ENCODE data around the gene CALHM1. TPM values are rescaled to one million over a fixed set of nuclear protein-coding genes. Genes with fewer than 3 reads are reported as not detected.

CALHM1 gene
- total RNA-seq, 2 experiments from 2014 or later, result 0.47 to 1.1 TPM

DNA sequence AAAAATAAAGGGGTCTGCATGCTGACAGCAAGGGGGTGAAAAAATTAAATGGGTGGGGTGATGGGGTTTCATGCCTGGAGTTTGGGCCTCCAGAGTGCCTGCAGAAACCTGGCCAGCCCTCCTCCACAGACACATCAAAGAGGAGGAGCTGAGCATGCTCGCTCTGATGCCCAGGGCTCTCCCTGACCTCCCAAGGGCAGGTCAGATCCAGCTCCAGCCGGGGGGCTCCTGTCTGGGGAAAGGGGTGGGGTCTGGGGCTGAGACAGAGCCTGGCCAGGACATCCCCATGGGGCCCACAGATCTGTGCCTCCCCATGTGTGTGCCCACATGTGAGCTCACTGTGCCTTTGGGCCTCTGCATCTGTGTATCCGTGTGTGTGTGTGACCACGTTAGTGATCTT, 915 bp upstream of the CALHM1 start:
- Mint-ChIP-seq H3K27me3 (no peaks in the 10 kb centered on the region), H3K4me3 (peak overlapping the region; percentile 55), H3K4me1 (peaks cover 31% of the 10 kb centered on the region), H3K36me3 (no peaks in the 10 kb centered on the region), H3K27ac (peak overlapping the region; percentile 85), H3K9me3 (ENCODE audit: low read depth) (no peaks in the 10 kb centered on the region)
- ATAC-seq (peak; percentile 29), DNase-seq (no peak)
- CTCF ChIA-PET, result interaction anchor here (0.8 to 2.0 kb wide), 6 partner anchors 7 to 133 kb away, joined by 3 to 9 read pairs (median 6); partner anchors contain the start of gene CALHM2

DNA sequence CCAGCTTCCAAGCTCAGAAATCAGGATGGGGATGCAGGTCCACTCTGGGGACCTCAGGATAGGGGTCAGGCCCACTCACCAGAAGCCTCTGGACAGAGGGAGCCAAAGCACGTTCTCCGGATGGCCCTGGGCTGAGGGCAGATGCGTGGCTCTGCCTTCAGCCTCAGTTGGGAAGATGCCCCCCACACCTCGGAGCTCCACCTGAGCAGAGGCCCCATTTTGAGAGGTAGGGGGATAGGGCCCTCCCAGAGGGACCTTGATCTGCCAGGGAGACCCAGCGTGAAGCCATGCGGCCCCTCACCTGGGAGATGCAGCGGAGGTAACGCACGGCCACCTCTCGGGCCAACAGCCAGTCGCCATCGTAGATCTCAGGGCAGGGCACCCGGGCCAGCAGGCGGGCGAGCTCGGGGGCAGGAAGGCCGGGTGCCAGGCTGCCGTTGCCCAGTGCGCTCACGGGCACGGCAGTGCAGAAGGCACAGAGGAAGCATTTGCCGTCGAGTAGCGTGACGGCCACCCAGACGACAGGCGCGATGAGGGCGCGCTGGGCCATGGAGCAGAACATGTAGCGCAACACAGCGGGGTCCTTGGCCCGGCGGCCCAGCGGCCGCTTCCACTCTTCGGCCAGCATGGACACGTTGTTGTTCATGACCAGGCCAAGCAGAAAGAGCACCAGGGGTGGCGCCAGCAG, 660 bp downstream of the CALHM1 start:
- Mint-ChIP-seq H3K27me3 (no peaks in the 10 kb centered on the region), H3K27ac (peak overlapping the region; percentile 24), H3K9me3 (ENCODE audit: low read depth) (no peaks in the 10 kb centered on the region), H3K36me3 (no peaks in the 10 kb centered on the region), H3K4me3 (no peak overlapping the region), H3K4me1 (peaks cover 36% of the 10 kb centered on the region)
- ATAC-seq, result no peak
- CTCF ChIA-PET, result interaction anchor here (0.8 to 2.0 kb wide), 3 partner anchors 18 to 135 kb away, joined by 3 to 9 read pairs (median 8); no protein-coding TSS in a partner anchor
- no peak for DNase-seq

DNA sequence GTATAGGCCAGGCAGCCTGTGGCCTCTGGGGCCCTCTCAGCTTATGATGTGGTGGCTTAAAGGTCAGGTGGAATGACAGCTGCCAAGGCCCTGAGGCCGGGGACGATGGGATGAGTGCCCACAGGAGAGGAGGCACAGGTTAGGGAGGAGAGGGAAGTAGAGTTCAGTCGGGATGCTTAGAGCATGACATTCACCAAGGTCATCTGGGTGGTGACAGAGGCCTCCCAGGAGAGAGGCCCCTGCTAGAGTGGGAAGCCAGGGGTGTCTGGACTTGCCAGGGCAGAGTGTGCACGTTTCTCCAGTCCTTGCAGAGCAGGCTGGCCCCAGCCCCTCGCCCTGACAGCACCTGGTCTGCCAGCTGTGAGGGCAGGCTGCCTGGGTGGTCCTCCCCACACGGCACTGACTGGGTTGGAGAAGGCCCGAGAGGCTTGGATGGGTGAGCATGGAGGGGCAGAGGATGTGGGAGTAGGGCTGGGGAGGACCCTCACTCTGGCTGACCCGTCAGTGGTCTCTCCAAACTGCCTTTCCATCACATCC, 1.5 kb downstream of the CALHM1 start:
- DNase-seq (no peak), ATAC-seq (no peak)
- peaks cover 43% of the 10 kb centered on the region for H3K4me1 Mint-ChIP-seq
- no peak overlapping the region for H3K4me3 Mint-ChIP-seq
- H3K27me3 Mint-ChIP-seq, result no peaks in the 10 kb centered on the region
- H3K36me3 Mint-ChIP-seq, result no peaks in the 10 kb centered on the region
- H3K9me3 Mint-ChIP-seq (ENCODE audit: low read depth), result no peaks in the 10 kb centered on the region
- H3K27ac Mint-ChIP-seq, result peak overlapping the region; percentile 45
- CTCF ChIA-PET, result interaction anchor here (0.8 to 6.5 kb wide), 3 partner anchors 13 to 136 kb away, joined by 3 to 40 read pairs (median 9); no protein-coding TSS in a partner anchor

DNA sequence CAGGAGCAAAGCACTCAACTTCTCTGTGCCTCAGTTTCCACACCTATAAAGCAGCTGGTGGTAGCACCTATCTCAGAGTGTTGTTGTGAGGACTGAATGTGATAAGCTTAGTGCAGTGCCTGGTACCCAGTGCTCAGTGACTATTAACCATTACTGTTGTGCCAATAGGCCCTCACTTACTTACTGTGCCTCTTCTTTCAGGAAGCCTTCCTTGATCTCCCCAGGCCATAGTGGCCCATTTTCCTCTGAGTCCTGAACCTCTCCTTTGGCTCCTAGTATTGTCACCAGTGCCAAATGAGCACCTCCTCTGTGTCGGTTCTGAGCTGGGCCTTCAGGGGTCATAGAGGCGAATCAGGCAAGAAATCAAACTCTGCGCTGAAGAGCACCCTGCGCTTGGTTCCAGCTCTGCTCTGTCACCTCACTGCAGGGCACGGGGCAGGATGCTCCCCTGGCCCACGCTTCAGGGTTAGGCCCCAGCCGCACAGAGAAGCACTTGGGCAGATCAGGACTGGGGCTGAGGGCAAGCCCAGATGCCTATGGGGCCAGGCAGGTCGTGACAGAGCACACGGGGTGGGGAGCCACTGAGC, 2.5 kb downstream of the CALHM1 start:
- H3K4me1 Mint-ChIP-seq, result peaks cover 44% of the 10 kb centered on the region
- no peaks in the 10 kb centered on the region for H3K9me3 Mint-ChIP-seq (ENCODE audit: low read depth)
- no peak overlapping the region for H3K27ac Mint-ChIP-seq
- no peak overlapping the region for H3K4me3 Mint-ChIP-seq
- no peaks in the 10 kb centered on the region for H3K27me3 Mint-ChIP-seq
- no peak for ATAC-seq
- no peak for DNase-seq
- CTCF ChIA-PET, result interaction anchor here (2.0 to 6.5 kb wide), 3 partner anchors 10 to 29 kb away, joined by 8 to 40 read pairs (median 9); no protein-coding TSS in a partner anchor
- H3K36me3 Mint-ChIP-seq, result peaks cover 3% of the 10 kb centered on the region

DNA sequence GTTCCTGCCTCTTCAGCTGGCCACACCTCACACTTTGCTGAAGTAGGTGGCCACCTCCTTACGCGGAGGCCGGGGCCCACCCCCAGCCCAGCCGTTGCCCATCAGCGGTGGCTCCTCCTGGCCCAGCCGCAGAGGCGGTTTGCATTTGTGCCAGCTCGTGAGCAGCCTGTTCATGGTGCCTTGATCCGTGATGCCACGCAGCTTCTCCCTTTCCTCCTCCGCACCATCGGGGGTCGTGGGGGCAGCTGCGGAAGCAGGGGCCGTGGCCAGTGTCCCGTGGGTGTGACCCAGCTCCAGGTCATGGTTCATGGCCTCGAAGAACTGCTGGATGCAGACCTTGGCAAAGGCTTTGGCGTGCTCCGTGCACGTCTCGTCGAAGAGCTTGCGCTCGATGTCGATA, 3.5 kb downstream of the CALHM1 start:
- no peak for ATAC-seq
- Mint-ChIP-seq H3K4me3 (no peak overlapping the region), H3K27ac (no peak overlapping the region), H3K27me3 (no peaks in the 10 kb centered on the region), H3K4me1 (peaks cover 53% of the 10 kb centered on the region), H3K36me3 (peaks cover 13% of the 10 kb centered on the region), H3K9me3 (ENCODE audit: low read depth) (no peaks in the 10 kb centered on the region)
- CTCF ChIA-PET, result interaction anchor here (1.8 to 6.5 kb wide), 3 partner anchors 9 to 15 kb away, joined by 5 to 40 read pairs (median 8); no protein-coding TSS in a partner anchor
- no peak for DNase-seq

DNA sequence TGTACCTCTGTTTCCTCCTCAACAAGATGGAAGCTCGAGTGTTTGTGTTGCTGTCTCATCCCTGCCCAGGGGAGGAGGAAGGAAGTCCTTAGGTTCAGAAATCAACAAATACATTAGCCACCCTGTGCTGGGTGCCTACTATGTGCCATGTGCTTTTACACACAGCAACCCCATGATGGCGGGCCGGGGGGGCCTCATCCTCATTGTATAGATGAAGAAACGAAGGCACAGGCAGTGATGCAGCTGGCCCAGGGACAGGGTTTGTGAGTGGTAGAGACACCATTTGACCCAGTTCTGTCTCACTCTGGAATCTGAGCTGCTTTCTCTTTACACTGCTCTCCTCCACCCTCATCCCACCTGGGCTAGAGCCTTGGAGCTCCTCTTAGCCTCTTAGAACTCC, 4.7 kb downstream of the CALHM1 start:
- Mint-ChIP-seq H3K27ac (no peak overlapping the region), H3K27me3 (no peaks in the 10 kb centered on the region), H3K9me3 (ENCODE audit: low read depth) (no peaks in the 10 kb centered on the region), H3K4me1 (peaks cover 53% of the 10 kb centered on the region), H3K4me3 (no peak overlapping the region), H3K36me3 (peaks cover 25% of the 10 kb centered on the region)
- DNase-seq (no peak), ATAC-seq (no peak)
- CTCF ChIA-PET, result interaction anchor here (1.8 to 6.5 kb wide), 6 partner anchors 8 to 31 kb away, joined by 5 to 54 read pairs (median 32); no protein-coding TSS in a partner anchor

DNA sequence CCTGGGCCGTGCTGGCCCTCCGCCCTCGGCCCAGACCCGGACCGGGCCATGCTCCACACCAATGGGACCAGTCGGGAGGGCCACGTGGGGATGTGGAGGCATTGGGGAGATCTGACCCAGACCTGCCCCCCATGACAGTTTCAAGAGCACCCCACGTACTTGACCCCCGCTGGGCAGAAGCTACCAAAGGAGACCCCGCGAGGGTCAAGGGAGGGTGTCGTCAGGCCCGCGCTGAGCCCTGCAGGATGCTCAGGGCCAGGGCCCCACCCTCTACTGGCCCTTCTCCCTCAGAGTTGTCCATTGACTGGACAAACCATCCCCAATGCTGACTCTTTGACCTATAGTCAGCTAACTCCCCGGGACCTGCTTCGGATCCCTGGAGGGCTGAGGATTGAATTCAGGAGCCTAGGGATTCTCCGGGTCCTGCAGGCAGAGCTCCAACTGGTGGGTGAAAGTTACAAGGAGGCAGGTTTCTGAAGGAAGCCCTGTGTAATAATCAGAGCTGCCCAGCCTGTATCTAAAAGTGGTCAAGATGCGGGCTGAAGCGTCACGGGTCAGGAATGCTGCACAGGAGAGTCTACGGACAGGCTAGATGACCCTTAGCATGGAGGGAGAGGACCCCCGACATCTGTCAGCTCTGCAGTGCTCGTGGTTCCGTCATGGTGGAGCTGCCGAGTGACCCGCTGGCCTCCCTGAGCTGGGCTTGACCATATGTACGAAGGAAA, 6.0 kb downstream of the CALHM1 start:
- no peaks in the 10 kb centered on the region for H3K27me3 Mint-ChIP-seq
- CTCF ChIA-PET, result interaction anchor here (0.6 to 6.5 kb wide), 10 partner anchors 7 to 41 kb away, joined by 3 to 54 read pairs (median 14); partner anchors contain the start of gene NEURL1
- H3K4me3 Mint-ChIP-seq, result peak overlapping the region; percentile 82
- ATAC-seq, result no peak
- H3K4me1 Mint-ChIP-seq, result peaks cover 54% of the 10 kb centered on the region
- no peak for DNase-seq
- H3K9me3 Mint-ChIP-seq (ENCODE audit: low read depth), result no peaks in the 10 kb centered on the region
- H3K27ac Mint-ChIP-seq, result peak overlapping the region; percentile 89
- peaks cover 33% of the 10 kb centered on the region for H3K36me3 Mint-ChIP-seq

DNA sequence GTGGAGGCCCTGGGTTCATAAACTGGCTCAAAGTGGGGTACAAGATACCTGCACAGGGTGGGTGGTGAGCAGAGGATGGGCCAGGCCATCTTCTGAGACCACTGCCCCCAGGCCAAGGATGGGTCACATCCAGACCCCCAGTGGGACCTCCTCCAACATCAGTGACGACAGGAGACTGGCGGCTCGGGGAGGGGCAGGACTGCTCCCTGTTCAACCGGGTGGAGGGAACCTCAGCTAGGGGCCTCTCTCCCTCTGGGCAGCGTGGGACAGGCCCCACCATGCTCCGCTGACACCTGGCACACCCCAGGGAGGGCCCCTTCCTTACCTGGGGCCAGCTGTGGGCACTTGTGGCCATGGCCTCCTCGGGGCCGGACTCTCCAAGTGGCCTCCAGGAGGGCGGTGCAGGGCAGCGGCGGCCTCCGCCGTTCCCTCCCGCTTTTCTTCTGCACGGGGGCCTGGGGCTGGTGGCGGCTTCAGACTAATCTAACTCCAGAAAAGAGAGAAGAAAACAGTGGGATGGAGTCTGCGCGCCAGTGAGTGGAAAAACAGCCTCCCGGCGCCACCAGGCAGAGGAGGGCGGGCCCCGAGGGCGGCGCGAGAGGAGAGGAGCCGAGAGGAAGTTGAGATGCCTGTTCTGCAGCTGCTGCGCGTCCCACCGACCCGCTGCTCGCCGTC, 6.7 kb downstream of the CALHM1 start, which contains the start of gene CALHM2:
TSS of gene CALHM2 (minus strand) at position 540 of the 675 bp plus-strand sequence. CDS start 2,429 bp downstream, outside the sequence.
- Mint-ChIP-seq H3K9me3 (ENCODE audit: low read depth) (no peaks in the 10 kb centered on the region), H3K4me1 (peaks cover 56% of the 10 kb centered on the region), H3K27me3 (no peaks in the 10 kb centered on the region), H3K36me3 (peaks cover 38% of the 10 kb centered on the region), H3K4me3 (peak within 1 kb of the TSS; percentile 82), H3K27ac (peak within 1 kb of the TSS; percentile 89)
- peak; percentile 83 for ATAC-seq
- CTCF ChIA-PET, result interaction anchor here (0.6 to 6.5 kb wide), 11 partner anchors 8 to 42 kb away, joined by 3 to 54 read pairs (median 6); partner anchors contain the start of genes CALHM3 and NEURL1
- DNase-seq, result peak; percentile 74

DNA sequence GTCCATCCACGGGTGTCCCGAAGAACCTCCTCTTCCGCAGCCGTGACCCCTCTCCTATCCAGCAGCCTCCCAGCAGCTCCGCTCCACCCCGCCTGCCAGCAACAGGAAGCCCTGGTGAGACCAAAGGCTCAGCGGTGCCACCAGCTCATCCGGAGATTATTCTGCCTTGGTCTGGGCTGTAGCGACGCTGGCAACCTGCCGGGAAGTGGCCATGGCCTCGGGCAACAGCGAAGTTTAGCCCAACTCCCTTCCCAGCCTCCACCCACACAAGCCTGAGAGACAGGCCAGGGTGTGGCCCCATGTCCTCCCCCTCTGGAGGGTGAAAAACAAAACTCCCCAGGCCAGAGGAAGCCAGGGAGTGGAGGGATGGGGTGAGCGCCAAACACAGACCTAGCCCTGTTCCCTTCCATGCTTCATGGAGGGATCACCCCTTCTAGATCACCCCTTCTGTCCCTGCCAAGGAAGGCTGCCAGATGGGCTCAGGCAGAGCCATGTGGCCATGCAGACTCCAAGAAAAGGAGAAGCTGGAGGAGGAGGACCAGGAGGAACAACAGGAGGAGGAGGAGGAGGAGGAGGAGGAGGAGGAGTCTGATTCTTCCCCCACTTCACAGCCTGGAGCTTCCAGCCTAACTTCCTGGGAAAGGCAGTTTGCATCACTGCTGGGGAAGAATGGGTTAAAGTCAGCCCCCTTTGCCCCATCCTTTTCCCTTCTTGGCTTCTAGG, 7.4 kb downstream of the CALHM1 start:
- DNase-seq (peak; percentile 75), ATAC-seq (peak; percentile 71)
- H3K9me3 Mint-ChIP-seq (ENCODE audit: low read depth), result no peaks in the 10 kb centered on the region
- no peaks in the 10 kb centered on the region for H3K27me3 Mint-ChIP-seq
- CTCF ChIA-PET, result interaction anchor here (0.7 to 6.5 kb wide), 12 partner anchors 9 to 42 kb away, joined by 3 to 54 read pairs (median 4); partner anchors contain the start of genes CALHM3 and NEURL1
- H3K4me3 Mint-ChIP-seq, result peak overlapping the region; percentile 82
- peak overlapping the region; percentile 89 for H3K27ac Mint-ChIP-seq
- H3K36me3 Mint-ChIP-seq, result peaks cover 42% of the 10 kb centered on the region
- H3K4me1 Mint-ChIP-seq, result peaks cover 57% of the 10 kb centered on the region

DNA sequence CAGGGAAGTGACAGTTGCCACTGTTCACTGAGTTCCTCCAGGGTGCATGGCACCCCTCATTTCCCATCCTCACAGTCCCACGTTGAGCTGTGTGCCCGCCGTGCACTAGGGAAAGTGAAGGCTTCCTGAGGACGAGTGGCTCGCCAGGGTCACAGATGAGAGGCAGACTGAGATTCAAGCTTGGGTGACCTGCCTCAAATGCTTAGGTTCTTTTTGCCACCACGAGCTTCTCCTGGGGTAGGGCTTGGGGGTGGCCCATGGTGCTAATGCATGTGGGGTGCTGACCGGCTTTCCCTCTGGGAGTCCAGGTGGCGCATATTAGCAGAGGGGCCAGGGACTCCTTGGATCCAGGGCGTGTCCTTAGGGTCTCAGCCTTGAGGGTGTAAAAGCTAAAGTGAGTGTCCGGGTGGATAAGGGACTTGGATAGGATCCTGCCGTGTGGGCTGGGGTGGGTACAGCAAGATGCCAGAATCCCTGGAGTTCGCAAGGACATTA, 8.5 kb downstream of the CALHM1 start:
- H3K36me3 Mint-ChIP-seq, result peaks cover 45% of the 10 kb centered on the region

DNA sequence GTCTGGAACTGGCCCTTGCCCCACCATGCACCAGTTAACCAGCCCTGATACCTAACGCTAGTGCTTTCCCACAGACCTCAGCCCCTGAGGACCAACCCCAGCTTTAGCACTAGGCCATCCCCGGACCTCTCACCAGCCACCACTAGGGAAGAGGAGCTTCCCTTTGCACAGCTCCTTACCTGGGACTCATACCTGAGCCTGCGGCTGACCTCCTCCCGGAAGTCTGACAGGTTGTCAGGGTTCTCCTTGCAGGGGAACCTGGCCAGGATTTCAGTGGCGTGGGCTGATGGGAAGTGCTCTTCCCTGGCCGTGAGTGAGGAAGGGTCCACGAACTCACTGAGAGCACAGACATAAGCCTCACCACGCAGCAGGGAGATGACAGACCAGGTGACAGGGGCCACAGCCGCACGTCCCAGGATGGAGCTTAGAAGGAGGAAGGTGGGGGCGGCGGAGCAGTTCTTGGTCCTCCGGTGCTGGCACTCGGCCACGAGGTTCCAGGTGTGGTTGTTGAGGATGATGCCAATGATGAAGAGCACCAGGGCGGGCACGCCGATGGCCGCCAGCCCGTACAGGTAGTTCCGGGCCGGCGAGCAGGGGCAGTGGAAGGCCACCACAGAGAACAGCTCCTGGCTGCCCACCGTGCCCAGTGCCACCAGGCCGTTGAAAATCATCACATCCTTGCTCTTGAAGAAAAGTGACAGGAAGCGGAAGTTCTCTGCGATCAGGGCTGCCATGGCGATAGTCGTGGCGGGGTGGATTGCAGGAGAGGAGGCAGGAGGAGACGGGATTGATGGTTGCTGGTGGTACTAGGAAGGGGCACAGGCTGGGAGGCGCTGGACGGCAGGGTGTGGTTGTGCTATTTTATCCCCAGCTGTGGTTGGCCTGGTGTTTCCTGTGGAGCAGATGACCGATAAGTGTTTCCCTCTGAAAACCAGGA, 9.2 kb downstream of the CALHM1 start:
- DNase-seq, result no peak
- no peaks in the 10 kb centered on the region for H3K27me3 Mint-ChIP-seq
- H3K4me1 Mint-ChIP-seq, result peaks cover 67% of the 10 kb centered on the region
- H3K36me3 Mint-ChIP-seq, result peaks cover 52% of the 10 kb centered on the region
- H3K9me3 Mint-ChIP-seq (ENCODE audit: low read depth), result no peaks in the 10 kb centered on the region
- H3K4me3 Mint-ChIP-seq, result peak overlapping the region; percentile 82
- CTCF ChIA-PET, result interaction anchor here (1.0 to 6.5 kb wide), 6 partner anchors 18 to 35 kb away, joined by 3 to 54 read pairs (median 16); no protein-coding TSS in a partner anchor
- H3K27ac Mint-ChIP-seq, result peak overlapping the region; percentile 70
- ATAC-seq, result no peak

More for the DNA sequence above, 8.5 kb downstream of the CALHM1 start:
- H3K9me3 Mint-ChIP-seq (ENCODE audit: low read depth), result no peaks in the 10 kb centered on the region
- ATAC-seq, result no peak
- peak overlapping the region; percentile 82 for H3K4me3 Mint-ChIP-seq
- peak overlapping the region; percentile 89 for H3K27ac Mint-ChIP-seq
- H3K4me1 Mint-ChIP-seq, result peaks cover 63% of the 10 kb centered on the region
- no peaks in the 10 kb centered on the region for H3K27me3 Mint-ChIP-seq
- no peak for DNase-seq
- CTCF ChIA-PET, result interaction anchor here (1.1 to 6.5 kb wide), 6 partner anchors 20 to 35 kb away, joined by 3 to 54 read pairs (median 32); no protein-coding TSS in a partner anchor

Measured in activated CD8-positive, alpha-beta memory T cell treated with anti-CD3 and anti-CD28 coated beads, Interleukin-2, amount 10 ng/mL, durations not matched to agents 7 days and 5 days (primary cell).